GM21825 (cell line): ENCODE results near the gene MTIF3.

ENCODE experiments used
- ATAC-seq: cut with Tn5 transposase; IDR thresholded peaks from one replicate; pipeline ENCODE4 v1.9.1; 2021; ENCODE audit warnings: mild to moderate bottlenecking, moderate library complexity; ENCODE audit not compliant: unreplicated experiment

The MTIF3 gene

DNA sequence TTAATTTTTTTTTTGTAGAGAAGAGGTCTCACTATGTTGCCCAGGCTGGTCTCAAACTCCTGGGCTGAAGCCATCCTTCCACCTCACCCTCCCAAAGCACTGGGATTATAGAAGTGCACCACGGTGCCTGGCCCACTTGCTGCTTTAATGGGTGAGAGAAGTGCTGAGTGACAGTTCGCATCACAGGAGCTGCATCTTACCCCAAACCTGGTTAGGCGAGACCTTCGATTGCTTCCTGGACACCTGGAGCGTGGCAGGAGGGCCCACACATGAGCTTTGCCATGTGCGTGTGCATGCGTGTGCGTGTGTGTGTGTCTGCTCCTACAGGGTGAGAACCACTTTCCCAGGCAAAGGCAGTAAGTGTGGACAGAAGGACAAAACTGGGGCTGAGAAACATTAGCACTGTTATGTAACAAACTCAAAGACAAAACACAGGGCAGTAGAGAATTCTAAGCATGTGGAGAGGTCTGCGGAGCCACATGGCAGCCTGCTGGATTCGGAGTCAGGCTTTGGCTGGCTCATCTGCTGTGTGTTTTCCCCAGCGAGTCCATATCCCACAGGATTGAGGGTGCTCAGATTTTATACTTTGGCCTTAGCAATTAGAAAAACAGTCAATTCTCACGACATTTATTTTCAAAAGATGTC lies 11.7 kb upstream of the MTIF3 start:
- no peak for ATAC-seq

DNA sequence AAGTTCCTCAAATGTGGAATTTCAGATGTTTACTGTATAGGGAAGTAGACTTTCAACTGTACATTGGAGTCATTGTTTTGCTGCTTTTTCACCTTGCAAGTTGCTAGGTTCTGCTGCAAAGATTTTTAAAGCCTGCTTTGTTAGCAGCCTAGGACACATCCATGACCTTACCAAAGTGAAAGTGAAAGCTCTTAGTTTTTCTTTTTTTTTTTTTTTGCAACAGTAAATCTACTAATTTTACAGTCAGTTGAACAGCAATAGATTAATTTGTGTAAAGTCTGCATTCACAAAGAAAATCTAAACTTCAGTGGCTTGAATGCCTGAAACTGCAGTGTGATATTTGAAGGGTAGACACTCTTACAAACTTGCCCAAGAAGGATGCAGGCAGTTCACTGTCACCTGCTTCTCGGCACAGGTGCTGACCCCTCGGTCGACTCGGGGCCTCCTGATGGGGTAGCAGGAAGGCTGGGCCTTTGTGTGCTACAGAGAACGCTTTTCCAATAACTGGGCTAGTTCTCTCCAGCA lies 5.0 kb upstream of the MTIF3 start:
- ATAC-seq: no peak

DNA sequence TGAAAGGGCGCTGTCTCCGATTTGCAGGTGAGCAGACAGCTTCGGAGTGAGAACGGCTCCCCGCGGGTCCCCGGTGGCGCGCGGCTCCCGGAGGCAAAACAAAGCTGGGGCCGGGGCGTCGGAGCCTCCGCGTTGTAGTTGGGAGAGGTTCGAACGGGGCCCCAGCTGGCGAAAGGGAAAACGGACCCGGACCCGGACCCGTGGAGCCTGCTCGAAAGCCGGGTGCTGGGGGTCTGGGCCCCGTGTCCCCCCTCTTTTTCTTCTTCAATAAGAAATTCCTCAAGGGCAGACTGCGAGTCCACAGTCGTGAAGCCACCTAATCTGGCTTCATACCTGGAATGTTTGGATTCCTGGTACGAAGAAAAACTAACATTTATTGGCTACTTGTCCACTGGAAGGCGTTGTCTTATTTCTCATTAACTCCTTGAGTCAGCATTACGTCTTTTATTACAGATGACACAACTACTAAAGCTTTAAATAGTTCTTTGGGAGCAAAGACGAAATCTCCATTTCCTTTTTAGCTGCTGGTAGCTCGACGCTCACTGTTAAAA lies 632 bp upstream of the MTIF3 start:
- no peak for ATAC-seq

DNA sequence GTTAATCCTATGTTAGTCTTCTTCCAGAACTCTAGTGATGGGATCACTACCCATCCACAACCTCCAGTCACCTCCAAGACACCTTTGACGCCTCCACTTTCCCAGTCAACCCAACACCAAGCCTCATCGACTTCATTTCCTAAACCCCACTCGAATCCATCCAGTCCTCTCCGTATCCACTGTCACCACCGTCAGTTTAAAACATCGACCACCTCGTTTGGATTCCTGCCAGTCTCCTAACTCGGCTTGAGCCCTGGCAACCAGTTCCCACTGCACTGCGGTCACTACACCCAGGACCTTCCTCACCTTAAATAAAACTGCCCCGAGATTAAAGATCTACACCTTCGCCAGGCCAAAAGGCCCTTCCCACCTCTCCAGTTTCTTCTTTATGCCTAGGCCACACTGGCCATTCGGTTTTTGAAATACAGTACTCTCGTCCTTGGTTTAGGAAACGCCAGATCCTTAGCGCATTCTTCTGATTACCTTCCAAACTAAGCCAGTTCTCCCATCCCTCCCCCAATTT lies 1.2 kb downstream of the MTIF3 start:
- no peak for ATAC-seq

DNA sequence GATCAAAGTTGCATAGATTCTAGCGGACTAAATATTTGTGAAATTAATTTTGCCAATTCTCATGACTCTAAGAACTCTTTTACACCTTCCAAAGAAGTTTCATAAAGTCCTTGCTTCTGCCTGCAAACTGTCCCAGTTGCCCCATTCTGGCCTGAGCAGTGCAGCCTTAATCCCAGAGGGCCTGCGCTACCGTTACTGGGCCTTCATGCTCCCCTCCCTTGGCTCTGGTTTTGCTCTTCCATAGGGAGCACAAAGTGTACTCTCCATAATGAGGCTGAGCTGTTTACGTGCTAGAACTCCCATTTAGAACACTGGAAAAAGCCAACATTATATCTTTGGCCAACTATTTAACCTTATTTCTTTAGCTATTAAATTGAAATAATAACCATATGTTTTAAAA lies 2.1 kb downstream of the MTIF3 start:
- no peak for ATAC-seq

DNA sequence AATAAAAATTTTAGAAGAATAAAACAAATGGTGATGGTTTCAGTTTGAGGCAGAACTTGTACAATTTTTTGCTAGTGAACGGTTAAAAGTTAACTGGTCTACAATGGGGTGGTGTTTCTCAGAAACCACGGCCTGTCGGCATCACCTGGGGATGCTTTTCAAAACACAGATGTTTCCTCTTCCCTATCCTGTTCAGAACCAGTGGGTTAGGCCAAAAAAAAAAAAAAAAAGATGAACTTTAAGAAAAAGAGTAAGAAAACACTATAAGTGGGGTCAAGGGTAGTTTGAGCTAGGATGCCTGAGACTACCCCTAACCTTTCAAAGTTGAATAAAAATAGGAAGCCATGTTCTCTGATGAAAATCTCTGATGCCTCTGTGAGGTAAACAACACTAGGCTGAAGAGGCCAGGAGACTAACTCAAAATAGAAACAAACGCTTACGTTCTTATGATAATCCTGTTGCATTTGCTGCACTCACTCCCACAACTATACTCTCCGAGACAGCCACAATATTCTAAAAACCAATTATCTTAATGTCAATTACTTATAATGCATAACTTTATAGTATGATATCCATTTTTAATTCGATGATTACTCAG lies 3.3 kb downstream of the MTIF3 start:
- peak; percentile 24 for ATAC-seq

DNA sequence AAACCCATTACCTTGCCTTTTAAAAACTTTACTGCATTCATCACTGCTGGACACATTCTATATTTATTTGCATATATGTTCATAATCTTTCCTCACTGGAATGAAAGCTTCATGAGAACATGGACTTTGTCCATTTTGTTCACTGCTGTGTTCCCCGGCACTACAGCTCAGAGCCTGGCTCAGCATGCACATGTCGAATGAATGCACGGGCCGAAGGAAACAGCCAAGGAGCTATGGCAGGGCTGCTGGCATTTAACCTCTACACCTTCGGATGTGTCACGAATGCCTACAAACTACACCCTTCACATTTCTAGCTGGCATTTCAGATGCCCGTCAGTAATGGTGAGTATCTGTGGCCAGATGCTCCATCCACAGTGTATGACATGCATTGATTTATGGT lies 7.6 kb downstream of the MTIF3 start:
- no peak for ATAC-seq

DNA sequence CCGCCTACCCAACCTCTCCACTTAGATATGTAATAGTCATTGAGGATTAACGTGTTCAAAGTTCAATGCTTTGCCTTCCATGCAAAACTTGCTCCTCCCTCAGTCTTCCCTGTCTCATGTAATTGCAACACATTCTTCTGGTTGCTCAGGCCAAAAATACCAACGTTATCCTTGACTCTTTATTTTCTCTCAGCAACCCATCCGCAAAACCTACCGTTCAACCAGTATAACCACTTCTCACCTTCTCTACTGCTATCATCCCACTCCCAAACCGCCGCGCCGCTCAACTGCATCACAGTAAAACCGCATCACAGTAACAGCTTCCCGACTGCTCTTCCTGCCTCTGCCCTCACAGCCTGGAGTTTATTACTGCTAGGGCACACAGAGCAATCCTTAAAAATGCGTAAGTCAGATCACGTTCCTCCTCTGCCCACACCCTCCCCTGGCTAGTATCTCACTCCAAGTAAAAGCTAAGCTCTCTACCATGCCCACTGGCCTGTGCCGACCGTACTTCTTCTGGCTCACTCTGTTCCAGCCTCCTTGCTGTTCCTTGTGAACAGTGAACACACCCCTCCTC lies 8.2 kb downstream of the MTIF3 start:
- ATAC-seq: no peak

DNA sequence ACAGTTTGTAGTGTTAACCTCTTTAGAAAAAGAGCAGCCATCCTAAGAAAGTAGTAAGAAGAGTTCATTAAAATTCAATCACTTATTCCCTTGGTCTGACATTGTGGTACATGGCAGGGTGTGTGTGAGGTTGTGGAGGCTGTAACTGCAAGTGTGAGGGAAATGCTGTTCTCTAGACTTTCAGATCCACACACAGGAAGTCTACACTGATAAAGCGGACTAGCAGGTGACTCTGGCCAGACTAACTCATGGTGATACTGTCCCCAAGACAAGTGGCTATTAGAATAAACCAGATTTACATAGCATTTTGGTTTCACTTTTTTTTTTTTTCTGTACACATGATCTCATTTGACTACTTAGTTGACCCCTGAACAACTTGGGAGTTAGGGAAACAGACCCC lies 10.0 kb downstream of the MTIF3 start:
- no peak for ATAC-seq

DNA sequence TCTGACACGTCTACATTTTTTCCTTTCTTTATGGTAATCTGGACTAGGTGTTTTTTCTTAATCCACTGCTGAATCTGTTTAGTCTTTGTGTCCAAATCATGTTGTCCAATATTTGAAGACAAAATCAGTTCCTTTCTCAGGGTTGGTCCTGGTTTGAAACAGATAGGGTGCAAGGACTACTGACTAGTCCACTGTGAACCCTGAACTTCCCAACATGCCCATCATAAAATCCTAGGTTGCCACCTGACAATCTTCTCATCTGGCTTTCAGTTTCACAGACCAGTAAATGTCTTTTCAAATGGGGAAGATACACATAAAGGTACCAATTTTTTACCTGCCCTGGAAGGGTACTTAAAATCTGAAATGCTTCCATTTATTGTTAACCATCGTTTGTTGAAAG lies 13.2 kb downstream of the MTIF3 start:
- ATAC-seq: no peak

DNA sequence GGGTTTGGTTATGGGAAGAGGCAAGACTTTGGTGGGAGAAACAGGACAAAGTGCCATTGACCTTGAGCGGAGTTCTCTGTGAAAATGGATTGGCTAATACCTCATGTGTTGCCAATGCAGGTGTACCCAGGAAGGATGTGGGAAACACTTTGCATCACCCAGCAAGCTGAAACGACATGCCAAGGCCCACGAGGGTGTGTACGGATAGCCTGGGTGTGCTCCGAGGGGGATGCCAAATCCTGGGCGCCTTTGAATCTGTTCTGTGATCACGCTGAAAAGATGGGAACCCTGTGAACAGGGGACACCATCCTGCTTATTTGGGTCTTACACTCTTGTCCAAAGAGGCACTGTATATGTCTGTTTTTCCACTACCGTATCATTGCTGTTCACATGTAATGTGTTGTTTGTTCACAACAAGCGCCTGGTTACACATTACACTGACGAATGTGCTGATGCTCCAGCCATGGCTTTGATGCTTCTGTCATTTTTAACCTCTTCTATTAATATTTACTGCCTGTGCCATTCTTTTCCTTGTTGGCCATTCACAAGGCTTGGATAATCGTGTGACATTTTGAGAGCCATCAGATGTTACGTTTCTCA lies 17.7 kb downstream of the MTIF3 start:
- ATAC-seq: no peak

DNA sequence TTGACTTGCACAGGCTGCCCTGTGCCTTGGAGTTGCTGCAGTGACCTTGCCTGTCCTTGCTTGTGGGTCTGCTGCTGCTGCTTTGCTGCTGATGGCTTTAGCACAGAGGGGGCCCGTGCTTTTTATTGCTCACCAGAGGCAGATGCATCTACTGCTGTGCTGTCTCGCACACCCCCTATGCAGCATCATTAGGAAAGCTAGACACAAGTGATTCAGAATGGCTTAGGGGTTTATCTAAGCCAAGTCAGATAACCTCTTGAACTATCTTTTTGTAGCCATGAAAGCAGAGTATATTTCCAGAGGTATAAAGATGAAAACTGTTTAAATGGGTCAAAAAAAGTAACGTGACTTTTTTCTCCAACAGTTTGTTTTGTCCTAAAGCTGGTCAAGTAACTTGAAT lies 18.2 kb downstream of the MTIF3 start:
- no peak for ATAC-seq

DNA sequence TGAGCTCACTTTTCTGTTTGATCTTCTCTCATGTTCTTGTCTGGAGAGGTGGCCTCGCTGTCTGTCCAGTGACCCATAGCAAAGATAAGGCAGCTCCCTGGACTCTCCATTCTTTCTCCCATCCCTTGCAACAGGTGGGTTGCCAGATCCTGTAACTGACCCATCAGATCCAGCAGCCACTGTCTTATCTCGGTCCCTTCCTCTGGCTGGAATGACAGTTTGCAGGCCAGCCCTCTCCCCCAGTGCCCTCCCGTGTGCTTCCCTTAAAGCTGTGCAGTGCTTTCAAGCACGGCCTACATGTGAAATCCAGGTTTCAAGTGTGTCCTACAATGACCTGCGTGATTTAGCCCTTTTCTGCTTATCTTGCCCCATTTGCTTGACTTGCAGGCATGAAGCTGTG lies 22.2 kb downstream of the MTIF3 start:
- no peak for ATAC-seq

DNA sequence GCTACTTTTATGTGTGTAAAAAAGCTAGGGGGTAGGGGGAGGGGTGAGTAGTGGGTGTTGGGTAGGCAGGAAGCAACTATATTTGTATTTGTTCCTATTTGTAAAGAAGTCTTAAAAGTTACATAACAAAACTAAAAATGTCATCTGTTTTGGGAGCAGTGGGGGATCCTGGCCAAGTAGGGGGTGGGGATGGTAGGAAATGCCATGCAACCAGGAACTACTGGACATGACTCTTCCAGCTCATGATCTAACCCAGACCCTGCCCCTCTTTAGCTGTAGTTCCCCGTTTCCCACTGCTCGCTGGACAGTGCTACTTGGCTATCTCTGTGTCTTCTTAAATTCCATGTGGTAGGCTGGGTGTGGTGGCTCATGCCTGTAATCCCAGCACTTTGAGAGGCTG lies 22.7 kb downstream of the MTIF3 start:
- ATAC-seq: no peak

DNA sequence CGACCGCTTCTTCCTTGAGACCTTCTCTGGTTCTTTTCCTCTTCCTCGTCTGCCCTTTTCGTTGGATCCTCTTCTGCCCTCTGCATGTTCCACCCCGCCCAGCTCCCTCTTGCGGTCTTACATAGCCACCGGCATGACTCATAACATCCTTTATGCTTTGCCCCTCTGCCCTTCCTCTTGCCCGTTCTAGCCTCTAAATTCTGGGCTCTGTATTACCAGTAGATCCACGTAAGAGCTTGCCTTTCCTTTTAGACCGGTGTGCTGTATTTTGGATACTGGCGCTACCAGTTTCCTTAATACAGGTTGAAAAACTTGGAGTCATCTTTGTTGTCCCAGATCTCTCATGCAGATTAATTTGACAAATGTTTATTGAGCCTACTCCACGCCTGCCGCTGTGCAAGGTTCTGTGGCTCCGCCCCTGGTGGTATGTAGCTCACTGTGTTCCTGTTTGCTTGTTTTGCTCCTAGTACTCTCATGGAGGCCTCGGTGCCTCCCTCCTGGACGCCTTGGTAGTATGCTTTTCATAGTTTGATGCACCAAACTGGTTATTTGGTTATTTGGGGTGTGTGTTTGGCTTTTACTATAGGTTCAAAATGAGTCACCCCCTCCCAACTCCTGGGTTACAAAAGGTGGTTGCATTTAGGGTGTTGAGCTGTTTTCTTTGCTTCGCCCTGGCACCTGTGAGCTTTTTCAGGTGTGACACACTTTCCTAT lies 24.3 kb downstream of the MTIF3 start:
- peak; percentile 64 for ATAC-seq

DNA sequence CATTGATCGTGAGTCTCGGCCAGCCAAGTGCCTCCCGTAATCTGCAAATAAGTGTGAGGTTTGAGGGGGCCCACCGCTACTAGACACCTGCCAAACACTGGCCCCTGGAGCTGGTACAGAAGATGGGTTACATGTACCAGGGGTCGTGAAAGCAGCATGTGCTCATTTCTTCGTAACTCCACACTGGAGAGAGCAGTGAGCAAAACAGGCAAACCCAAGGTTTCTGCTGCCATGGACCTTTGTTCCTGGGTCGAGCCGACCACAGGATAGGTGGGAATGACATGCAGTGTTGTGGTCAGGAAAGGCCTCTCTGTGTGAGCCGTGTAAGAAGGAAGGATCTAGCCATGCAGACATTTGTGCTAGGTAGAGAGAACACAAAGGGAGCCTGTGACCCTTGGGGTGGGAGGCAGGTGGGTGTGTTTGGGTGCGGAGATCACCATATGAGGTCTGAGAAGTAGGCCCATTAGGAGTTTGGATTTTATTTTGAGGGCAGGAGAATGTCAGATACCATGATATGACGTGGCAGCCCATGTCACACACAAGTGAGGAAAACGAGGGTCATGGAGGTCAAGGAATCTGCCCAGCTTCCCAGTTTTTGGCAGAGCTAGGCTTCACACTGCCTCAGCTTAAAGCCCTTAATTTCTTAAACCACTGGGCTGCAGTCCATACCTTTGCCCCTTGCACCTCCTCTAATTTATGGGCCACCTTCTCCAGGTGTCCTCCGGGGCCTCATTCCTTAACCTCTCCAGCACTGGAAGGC lies 25.0 kb downstream of the MTIF3 start:
- peak; percentile 2 for ATAC-seq

DNA sequence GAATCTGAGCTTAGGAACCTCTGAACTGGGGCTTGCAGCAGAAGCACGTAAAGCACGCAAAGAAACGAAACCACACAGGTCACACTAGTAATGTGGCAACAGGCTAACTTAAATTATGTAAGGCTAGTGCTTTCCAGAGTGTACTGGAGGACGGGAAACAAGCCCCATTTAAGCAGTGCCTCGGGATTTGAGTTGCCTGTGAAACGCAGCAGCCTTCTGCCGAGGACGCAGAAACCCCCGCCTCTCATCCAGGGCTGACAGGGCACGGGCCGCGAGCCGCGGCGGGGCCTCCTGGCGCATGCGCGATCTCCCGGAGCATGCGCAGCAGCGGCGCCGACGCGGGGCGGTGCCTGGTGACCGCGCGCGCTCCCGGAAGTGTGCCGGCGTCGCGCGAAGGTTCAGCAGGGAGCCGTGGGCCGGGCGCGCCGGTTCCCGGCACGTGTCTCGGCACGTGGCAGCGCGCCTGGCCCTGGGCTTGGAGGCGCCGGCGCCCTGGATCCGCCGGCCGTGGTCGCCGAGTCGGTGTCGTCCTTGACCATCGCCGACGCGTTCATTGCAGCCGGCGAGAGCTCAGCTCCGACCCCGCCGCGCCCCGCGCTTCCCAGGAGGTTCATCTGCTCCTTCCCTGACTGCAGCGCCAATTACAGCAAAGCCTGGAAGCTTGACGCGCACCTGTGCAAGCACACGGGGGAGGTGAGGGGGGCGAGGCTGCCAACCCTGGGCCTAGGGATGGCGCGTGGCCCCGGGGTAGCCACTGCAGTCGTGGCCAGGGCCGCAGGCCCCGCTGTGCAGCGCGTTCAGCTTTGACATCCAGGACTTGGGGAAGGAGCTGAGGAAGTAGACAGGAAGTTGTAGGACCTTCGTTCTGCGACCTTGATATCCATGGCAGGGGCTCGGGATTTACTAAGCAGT lies 25.9 kb downstream of the MTIF3 start, which contains the start of gene GTF3A:
GTF3A (plus strand) TSS at position 374 of the 912 bp plus-strand sequence.
- ATAC-seq: peak; percentile 56

DNA sequence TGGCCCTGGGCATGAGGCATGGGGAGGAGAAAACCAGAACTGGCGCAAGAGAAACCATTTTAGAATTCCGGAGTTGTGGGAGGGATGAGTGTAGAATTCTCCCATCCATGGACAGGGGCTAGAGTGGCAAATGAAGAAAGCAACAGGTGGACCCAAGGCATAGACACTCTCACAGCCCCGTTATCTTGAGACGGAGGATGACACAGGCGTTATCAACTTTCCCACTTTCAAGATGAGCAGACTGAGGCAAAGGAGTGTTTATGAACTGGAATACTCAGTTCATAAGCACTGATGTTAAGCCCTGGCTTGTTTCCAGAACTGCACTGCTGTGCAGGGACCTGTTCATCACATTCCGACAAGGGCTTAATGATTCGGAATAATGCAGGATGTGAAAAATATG lies 27.0 kb downstream of the MTIF3 start:
- no peak for ATAC-seq
